SK-N-SH treated with all-trans-retinoic acid at 6 μM for 48 hours (cell line): ENCODE data around the gene DOCK7.
A peak's percentile ranks its signal among the peaks of the same experiment; 100 is the strongest.

Source experiments
- ATAC-seq: fragments of 200-7000 bp; cut with Tn5 transposase; 3 replicates; pipeline ENCODE4 v1.9.1; 2020; ENCODE audit warnings: mild to moderate bottlenecking, moderate library complexity
- ARNTL ChIP-seq: fragments of 450-650 bp; formaldehyde crosslinking; IDR thresholded peaks from 2 replicates; pipeline ENCODE4 v1.5.0; 2020; ENCODE audit warnings: low read depth, mild to moderate bottlenecking, moderate library complexity, borderline replicate concordance
- BACH2 ChIP-seq: fragments of 250-450 bp; sonication (Bioruptor Pico); IDR thresholded peaks from 2 replicates; pipeline ENCODE4 v1.9.0; 2021; ENCODE audit warnings: mild to moderate bottlenecking, borderline replicate concordance
- CREB5 ChIP-seq: fragments of 250-450 bp; sonication (Bioruptor Pico); IDR thresholded peaks from 2 replicates; pipeline ENCODE4 v1.5.1; 2020; ENCODE audit warnings: low read depth, mild to moderate bottlenecking, moderate library complexity
- CSDC2 ChIP-seq: fragments of 250-450 bp; sonication (Bioruptor Pico); IDR thresholded peaks from 2 replicates; pipeline ENCODE4 v1.5.0; 2020; ENCODE audit warnings: mild to moderate bottlenecking, moderate library complexity
- GLIS3 ChIP-seq: fragments of 250-450 bp; sonication (Bioruptor Pico); IDR thresholded peaks from 2 replicates; pipeline ENCODE4 v1.5.0; 2020; ENCODE audit warnings: mild to moderate bottlenecking, moderate library complexity
- ISL1 ChIP-seq: fragments of 250-450 bp; sonication (Bioruptor Pico); IDR thresholded peaks from 2 replicates; pipeline ENCODE4 v2.1.2; 2022; ENCODE audit warnings: mild to moderate bottlenecking, moderate library complexity
- OSR1 ChIP-seq: fragments of 250-450 bp; sonication (Bioruptor Pico); IDR thresholded peaks from 2 replicates; pipeline ENCODE4 v1.8.0; 2022; ENCODE audit warnings: moderate library complexity, mild to moderate bottlenecking, inconsistent platforms
- POU6F1 ChIP-seq: fragments of 250-450 bp; sonication (Bioruptor Pico); IDR thresholded peaks from 2 replicates; pipeline ENCODE4 v1.8.0; 2021; ENCODE audit warnings: low read depth, mild to moderate bottlenecking, moderate library complexity, borderline replicate concordance
- PPARA ChIP-seq: fragments of 250-450 bp; sonication (Bioruptor Pico); IDR thresholded peaks from 2 replicates; pipeline ENCODE4 v1.5.0; 2020; ENCODE audit warnings: mild to moderate bottlenecking, borderline replicate concordance
- RARB ChIP-seq: fragments of 250-450 bp; sonication (Bioruptor Pico); IDR thresholded peaks from 2 replicates; pipeline ENCODE4 v1.8.0; 2021; ENCODE audit warnings: mild to moderate bottlenecking, moderate library complexity
- TCF4 ChIP-seq: fragments of 250-450 bp; sonication (Bioruptor Pico); IDR thresholded peaks from 2 replicates; pipeline ENCODE4 v1.8.0; 2021; ENCODE audit warnings: mild to moderate bottlenecking, moderate library complexity, borderline replicate concordance
- TOX ChIP-seq: fragments of 250-450 bp; sonication (Bioruptor Pico); IDR thresholded peaks from 2 replicates; pipeline ENCODE4 v1.8.0; 2021; ENCODE audit warnings: mild to moderate bottlenecking, moderate library complexity, borderline replicate concordance
- ZFP30 ChIP-seq: fragments of 450-650 bp; formaldehyde crosslinking; IDR thresholded peaks from 2 replicates; pipeline ENCODE4 v1.5.0; 2022; ENCODE audit warnings: mild to moderate bottlenecking, moderate library complexity
- ZNF565 ChIP-seq: fragments of 450-650 bp; formaldehyde crosslinking; conservative IDR thresholded peaks from 2 replicates; pipeline ENCODE4 v1.5.0; 2020; ENCODE audit warnings: low read depth, mild to moderate bottlenecking, moderate library complexity
- ZNF70 ChIP-seq: fragments of 450-650 bp; formaldehyde crosslinking; IDR thresholded peaks from 2 replicates; pipeline ENCODE4 v1.5.0; 2020; ENCODE audit warnings: mild to moderate bottlenecking, moderate library complexity
- ZNF8 ChIP-seq: fragments of 450-650 bp; formaldehyde crosslinking; IDR thresholded peaks from 2 replicates; pipeline ENCODE4 v1.5.0; 2020; ENCODE audit warnings: mild to moderate bottlenecking, moderate library complexity
- TF ChIP-seq, protein P1 (sequence below): fragments of 250-450 bp; sonication (Bioruptor Pico); IDR thresholded peaks from 2 replicates; pipeline ENCODE4 v1.8.0; 2020; ENCODE audit warnings: mild to moderate bottlenecking, moderate library complexity, borderline replicate concordance
- TF ChIP-seq, protein P2 (sequence below): fragments of 250-450 bp; sonication (Bioruptor Pico); IDR thresholded peaks from 2 replicates; pipeline ENCODE4 v1.5.1; 2021; ENCODE audit warnings: mild to moderate bottlenecking, moderate library complexity

The DOCK7 gene

DNA sequence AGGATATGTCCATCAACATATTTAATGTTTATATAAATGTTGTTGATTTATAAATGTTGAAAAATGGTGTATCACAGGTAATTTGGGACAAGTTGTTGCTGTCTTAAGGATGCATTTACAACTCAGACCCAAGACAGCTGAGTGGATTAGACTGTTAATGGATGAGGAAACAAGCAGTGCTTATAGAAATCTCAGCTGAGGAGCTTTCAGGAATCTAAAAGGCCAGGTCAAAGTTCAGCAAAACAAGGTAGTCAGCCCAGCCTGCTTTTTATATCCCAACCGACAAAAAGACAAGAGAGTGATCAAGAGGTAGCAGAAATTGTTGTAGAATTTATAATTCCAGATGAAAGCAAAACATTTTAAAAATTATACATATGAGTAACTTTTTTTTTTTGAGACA lies 268.0 kb downstream of the DOCK7 start (continued):
- no peak for TF ChIP-seq ZNF565
- TF ChIP-seq OSR1 (CRISPR knock-in tag) = no peak

- TF ChIP-seq ISL1 (CRISPR knock-in tag) = no peak
- no peak for TF ChIP-seq GLIS3
- no peak for TF ChIP-seq ZNF70 (CRISPR knock-in tag)
- TF ChIP-seq, protein P1, sequence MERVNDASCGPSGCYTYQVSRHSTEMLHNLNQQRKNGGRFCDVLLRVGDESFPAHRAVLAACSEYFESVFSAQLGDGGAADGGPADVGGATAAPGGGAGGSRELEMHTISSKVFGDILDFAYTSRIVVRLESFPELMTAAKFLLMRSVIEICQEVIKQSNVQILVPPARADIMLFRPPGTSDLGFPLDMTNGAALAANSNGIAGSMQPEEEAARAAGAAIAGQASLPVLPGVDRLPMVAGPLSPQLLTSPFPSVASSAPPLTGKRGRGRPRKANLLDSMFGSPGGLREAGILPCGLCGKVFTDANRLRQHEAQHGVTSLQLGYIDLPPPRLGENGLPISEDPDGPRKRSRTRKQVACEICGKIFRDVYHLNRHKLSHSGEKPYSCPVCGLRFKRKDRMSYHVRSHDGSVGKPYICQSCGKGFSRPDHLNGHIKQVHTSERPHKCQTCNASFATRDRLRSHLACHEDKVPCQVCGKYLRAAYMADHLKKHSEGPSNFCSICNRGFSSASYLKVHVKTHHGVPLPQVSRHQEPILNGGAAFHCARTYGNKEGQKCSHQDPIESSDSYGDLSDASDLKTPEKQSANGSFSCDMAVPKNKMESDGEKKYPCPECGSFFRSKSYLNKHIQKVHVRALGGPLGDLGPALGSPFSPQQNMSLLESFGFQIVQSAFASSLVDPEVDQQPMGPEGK (CRISPR knock-in tag) = no peak
- no peak for TF ChIP-seq PPARA
- TF ChIP-seq ZFP30 = no peak
- no peak for TF ChIP-seq ZNF8
- TF ChIP-seq ARNTL = no peak
- TF ChIP-seq, protein P2, sequence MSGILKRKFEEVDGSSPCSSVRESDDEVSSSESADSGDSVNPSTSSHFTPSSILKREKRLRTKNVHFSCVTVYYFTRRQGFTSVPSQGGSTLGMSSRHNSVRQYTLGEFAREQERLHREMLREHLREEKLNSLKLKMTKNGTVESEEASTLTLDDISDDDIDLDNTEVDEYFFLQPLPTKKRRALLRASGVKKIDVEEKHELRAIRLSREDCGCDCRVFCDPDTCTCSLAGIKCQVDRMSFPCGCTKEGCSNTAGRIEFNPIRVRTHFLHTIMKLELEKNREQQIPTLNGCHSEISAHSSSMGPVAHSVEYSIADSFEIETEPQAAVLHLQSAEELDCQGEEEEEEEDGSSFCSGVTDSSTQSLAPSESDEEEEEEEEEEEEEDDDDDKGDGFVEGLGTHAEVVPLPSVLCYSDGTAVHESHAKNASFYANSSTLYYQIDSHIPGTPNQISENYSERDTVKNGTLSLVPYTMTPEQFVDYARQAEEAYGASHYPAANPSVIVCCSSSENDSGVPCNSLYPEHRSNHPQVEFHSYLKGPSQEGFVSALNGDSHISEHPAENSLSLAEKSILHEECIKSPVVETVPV (CRISPR knock-in tag) = no peak
- TF ChIP-seq TOX (CRISPR knock-in tag) = no peak
- no peak for TF ChIP-seq TCF4 (CRISPR knock-in tag)
- TF ChIP-seq POU6F1 (CRISPR knock-in tag) = no peak
- TF ChIP-seq CSDC2 (CRISPR knock-in tag) = no peak
- no peak for TF ChIP-seq BACH2 (CRISPR knock-in tag)
- TF ChIP-seq RARB (CRISPR knock-in tag) = no peak
- TF ChIP-seq OSR1 (CRISPR knock-in tag) = no peak
- TF ChIP-seq ZNF565 = no peak
- no peak for TF ChIP-seq CREB5
- ATAC-seq = peak; percentile 61; the same call in 2 of the 3 replicates
Observed at GRCh38 chr1:62417351-62417999, 270.7 kb downstream of the DOCK7 start.

DNA sequence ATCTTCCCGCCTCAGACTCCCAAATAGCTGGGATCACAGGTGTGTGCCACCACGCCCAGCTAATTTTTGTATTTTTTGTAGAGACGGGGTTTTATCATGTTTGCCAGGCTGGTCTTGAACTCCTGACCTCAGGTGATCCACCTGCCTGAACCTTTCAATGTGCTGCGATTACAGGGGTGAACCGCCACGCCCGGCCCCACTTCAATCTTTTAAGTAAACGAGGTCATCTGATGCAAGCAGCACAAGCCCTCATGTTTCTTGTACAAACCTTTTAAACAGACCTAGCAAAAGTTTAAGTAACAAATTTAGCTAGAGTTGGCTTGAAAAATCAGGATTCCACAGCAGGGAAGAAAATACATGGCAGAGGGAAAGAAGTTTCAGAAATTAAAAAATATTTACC lies 272.5 kb downstream of the DOCK7 start:
- TF ChIP-seq POU6F1 (CRISPR knock-in tag) = no peak
- TF ChIP-seq TOX (CRISPR knock-in tag) = no peak
- TF ChIP-seq GLIS3 = no peak
- TF ChIP-seq, protein P2 (CRISPR knock-in tag) = no peak
- TF ChIP-seq ISL1 (CRISPR knock-in tag) = no peak
- no peak for TF ChIP-seq PPARA
- TF ChIP-seq CREB5 = no peak
- TF ChIP-seq CSDC2 (CRISPR knock-in tag) = no peak
- ATAC-seq = no peak
